ENCODE data around the gene ATP2A3. TPM values are rescaled to one million over a fixed set of nuclear protein-coding genes. Genes with fewer than 3 reads are reported as not detected.

ATP2A3 gene
- total and polyA plus RNA-seq, 2 donors (not counting 1 experiment from before 2014, with no cell fraction given) = 697 to 817 TPM

- H3K27me3 Mint-ChIP-seq = no peaks in the 10 kb centered on the region
- Histone ChIP-seq H3K27ac (ENCODE audit: low read length in 2 of 2) (peak overlapping the region; percentile 78 to 81), H3K79me2 (ENCODE audit: control insufficient read depth, insufficient read depth, low read length) (peaks cover 58% of the 10 kb centered on the region), H3K9me3 (ENCODE audit: control extremely low read depth in 1 of 3, control insufficient read depth in 2 of 3, insufficient read depth in 1 of 3, low read length in 2 of 3) (no peaks in the 10 kb centered on the region), H4K20me1 (ENCODE audit: control insufficient read depth, insufficient read depth, low read length, poor library complexity, severe bottlenecking) (peaks cover 48% of the 10 kb centered on the region), H3K4me1 (ENCODE audit: control insufficient read depth in 2 of 2, insufficient read depth in 2 of 2, low read length in 2 of 2) (peaks cover 67 to 85% of the 10 kb centered on the region in 2 donors), H3K36me3 (replicated peaks in 1 of 2; ENCODE audit: control extremely low read depth in 1 of 2, control insufficient read depth in 1 of 2, extremely low read depth in 1 of 2, insufficient read depth in 2 of 2, low read length in 1 of 2) (peaks cover 0 to 31% of the 10 kb centered on the region in 2 experiments), H3K4me3 (ENCODE audit: control extremely low read depth in 1 of 5, extremely low read depth in 1 of 5, insufficient read depth in 1 of 5, low read depth in 2 of 5, low read length in 4 of 5) (peak overlapping the region; percentile 84 to 98 (median 92)), H3K4me2 (replicated peaks; ENCODE audit: low read depth, low read length, poor library complexity, severe bottlenecking) (peak overlapping the region; percentile 95), H2AFZ (ENCODE audit: insufficient read depth, low read depth, low read length, poor library complexity, severe bottlenecking) (peak overlapping the region; percentile 38), H3K27me3 (replicated peaks in 1 of 4; ENCODE audit: control extremely low read depth in 1 of 4, control insufficient read depth in 3 of 4, insufficient read depth in 4 of 4, low read length in 3 of 4) (no peaks in the 10 kb centered on the region), H3K9ac (ENCODE audit: low read length) (peak overlapping the region; percentile 94)
- CTCF ChIA-PET = interaction anchor here (0.7 to 12.2 kb wide), 3 partner anchors 40 to 121 kb away, joined by 3 to 157 read pairs (median 153); partner anchors contain the start of gene P2RX1
- H3K27ac Mint-ChIP-seq = peak overlapping the region; percentile 96
- ATAC-seq (ENCODE audit: low read depth) = peak; percentile 39
- TF ChIP-seq EZH2 (IDR thresholded peaks at IDR 0.05; ENCODE audit: borderline replicate concordance, insufficient read depth, low read depth, low read length, poor library complexity, severe bottlenecking) (no peak), CTCF (IDR thresholded peaks at IDR 0.05) (no peak)
- H3K9me3 Mint-ChIP-seq (ENCODE audit: insufficient read depth) = no peaks in the 10 kb centered on the region
- peaks cover 68% of the 10 kb centered on the region for H3K4me1 Mint-ChIP-seq
- POLR2A ChIA-PET = interaction anchor here (0.5 to 4.7 kb wide), 6 partner anchors 9 to 985 kb away, joined by 3 to 64 read pairs (median 6); partner anchors contain the start of genes P2RX1 and PFN1
- WGBS (ENCODE audit: insufficient coverage) = under 1% methylated on average over 58 of the region's 64 CpGs
- intact Hi-C loops (cut with micrococcal nuclease) = loop anchor here (2.0 to 5.0 kb wide), 2 partner anchors 19 to 984 kb away; partner anchors contain the start of gene PFN1
- peak overlapping the region; percentile 98 for H3K4me3 Mint-ChIP-seq
- DNase-seq = peak; percentile 90
Measured at GRCh38 chr17:3963237-3964201, 718 bp downstream of the ATP2A3 start.
